ENCODE data around the gene ROBO4. TPM values are rescaled to one million over a fixed set of nuclear protein-coding genes. Genes with fewer than 3 reads are reported as not detected.

Gene ROBO4
- total RNA-seq, 1 experiment from 2014 or later: not detected

GRCh38 chr11:124892750-124893454 is 4.8 kb downstream of the ROBO4 start:
- no peak for DNase-seq (ENCODE audit: low spot score)
- in situ Hi-C loops (cut with HindIII; ENCODE audit: low sequenced_read_pairs): no loop called here

GRCh38 chr11:124892146-124892545 is 5.5 kb downstream of the ROBO4 start:
- in situ Hi-C loops (cut with HindIII; ENCODE audit: low sequenced_read_pairs): no loop called here
- DNase-seq (ENCODE audit: low spot score): no peak

- DNase-seq (ENCODE audit: low spot score): no peak
- in situ Hi-C loops (cut with HindIII; ENCODE audit: low sequenced_read_pairs): no loop called here
These were observed 6.2 kb downstream of the ROBO4 start for GRCh38 chr11:124891373-124891861.

GRCh38 chr11:124890683-124891372 is 6.8 kb downstream of the ROBO4 start:
- in situ Hi-C loops (cut with HindIII; ENCODE audit: low sequenced_read_pairs): no loop called here
- no peak for DNase-seq (ENCODE audit: low spot score)

GRCh38 chr11:124890151-124890550 is 7.5 kb downstream of the ROBO4 start:
- no peak for DNase-seq (ENCODE audit: low spot score)
- in situ Hi-C loops (cut with HindIII; ENCODE audit: low sequenced_read_pairs): no loop called here

GRCh38 chr11:124889191-124890091 is 8.2 kb downstream of the ROBO4 start:
- DNase-seq (ENCODE audit: low spot score): no peak
- in situ Hi-C loops (cut with HindIII; ENCODE audit: low sequenced_read_pairs): no loop called here

- no peak for DNase-seq (ENCODE audit: low spot score)
- in situ Hi-C loops (cut with HindIII; ENCODE audit: low sequenced_read_pairs): no loop called here
These were observed 10.0 kb downstream of the ROBO4 start for GRCh38 chr11:124887667-124888013.

- DNase-seq (ENCODE audit: low spot score): no peak
- in situ Hi-C loops (cut with HindIII; ENCODE audit: low sequenced_read_pairs): no loop called here
These were observed 10.5 kb downstream of the ROBO4 start for GRCh38 chr11:124886978-124887666.

- no peak for DNase-seq (ENCODE audit: low spot score)
- in situ Hi-C loops (cut with HindIII; ENCODE audit: low sequenced_read_pairs): no loop called here
These were observed 11.2 kb downstream of the ROBO4 start for GRCh38 chr11:124886476-124886875.

GRCh38 chr11:124884869-124885479 is 12.7 kb downstream of the ROBO4 start:
- no peak for DNase-seq (ENCODE audit: low spot score)
- in situ Hi-C loops (cut with HindIII; ENCODE audit: low sequenced_read_pairs): no loop called here

- in situ Hi-C loops (cut with HindIII; ENCODE audit: low sequenced_read_pairs): no loop called here
- no peak for DNase-seq (ENCODE audit: low spot score)
These were observed 13.3 kb downstream of the ROBO4 start for GRCh38 chr11:124884340-124884739.

- no peak for DNase-seq (ENCODE audit: low spot score)
- in situ Hi-C loops (cut with HindIII; ENCODE audit: low sequenced_read_pairs): no loop called here
These were observed 15.2 kb downstream of the ROBO4 start for GRCh38 chr11:124882339-124883071.

- in situ Hi-C loops (cut with HindIII; ENCODE audit: low sequenced_read_pairs): no loop called here
- DNase-seq (ENCODE audit: low spot score): no peak
These were observed 16.7 kb downstream of the ROBO4 start for GRCh38 chr11:124880958-124881357.

GRCh38 chr11:124880290-124880611 is 17.4 kb downstream of the ROBO4 start:
- no peak for DNase-seq (ENCODE audit: low spot score)
- in situ Hi-C loops (cut with HindIII; ENCODE audit: low sequenced_read_pairs): no loop called here

GRCh38 chr11:124879493-124880289 is 18.0 kb downstream of the ROBO4 start:
- DNase-seq (ENCODE audit: low spot score): no peak

GRCh38 chr11:124878759-124879492 is 18.7 kb downstream of the ROBO4 start:
- no peak for DNase-seq (ENCODE audit: low spot score)

More at GRCh38 chr11:124879493-124880289, 18.0 kb downstream of the ROBO4 start:
- in situ Hi-C loops (cut with HindIII; ENCODE audit: low sequenced_read_pairs): no loop called here

More at GRCh38 chr11:124878759-124879492, 18.7 kb downstream of the ROBO4 start:
- in situ Hi-C loops (cut with HindIII; ENCODE audit: low sequenced_read_pairs): no loop called here

All from G401 (cell line).